ENCODE data around the gene CDKL1. TPM values are rescaled to one million over a fixed set of nuclear protein-coding genes. Genes with fewer than 3 reads are reported as not detected.

Gene CDKL1
- total RNA-seq (7.9 and 8.9 TPM in 2 replicates), polyA plus RNA-seq (4.4 and 5.3 TPM in 2 replicates), polyA minus RNA-seq (4.2 and 9.3 TPM in 2 replicates)
- total RNA-seq (2013): 10.4 TPM

- ChIA-PET POLR2A (interaction anchor here (1.3 kb wide), 1 partner anchor 33 kb away, joined by 4 read pairs; no protein-coding TSS in a partner anchor), CTCF (interaction anchor here (0.7 to 1.5 kb wide), 5 partner anchors 76 to 253 kb away, joined by 3 to 10 read pairs (median 3); no protein-coding TSS in a partner anchor)
- under 1% methylated on average over 73 of the region's 77 CpGs for WGBS (ENCODE audit: insufficient coverage)
- peak; percentile 50 for DNase-seq
- H3K9me3 Mint-ChIP-seq (ENCODE audit: insufficient read depth): no peaks in the 10 kb centered on the region
- Histone ChIP-seq H2AFZ (ENCODE audit: insufficient read depth, low read depth, low read length, poor library complexity, severe bottlenecking) (peak within 1 kb of the TSS; percentile 91), H3K27ac (ENCODE audit: low read length in 2 of 2) (peak within 1 kb of the TSS in 1 of 2 donors; percentile 3), H4K20me1 (ENCODE audit: control insufficient read depth, insufficient read depth, low read length, poor library complexity, severe bottlenecking) (no peaks in the 10 kb centered on the region), H3K27me3 (replicated peaks in 1 of 4; ENCODE audit: control extremely low read depth in 1 of 4, control insufficient read depth in 3 of 4, insufficient read depth in 4 of 4, low read length in 3 of 4) (no peaks in the 10 kb centered on the region), H3K9me3 (ENCODE audit: control extremely low read depth in 1 of 3, control insufficient read depth in 2 of 3, insufficient read depth in 1 of 3, low read length in 2 of 3) (no peaks in the 10 kb centered on the region), H3K4me3 (ENCODE audit: control extremely low read depth in 1 of 5, extremely low read depth in 1 of 5, insufficient read depth in 1 of 5, low read depth in 2 of 5, low read length in 4 of 5) (peak within 1 kb of the TSS; percentile 51 to 78 (median 69)), H3K36me3 (replicated peaks in 1 of 2; ENCODE audit: control extremely low read depth in 1 of 2, control insufficient read depth in 1 of 2, extremely low read depth in 1 of 2, insufficient read depth in 2 of 2, low read length in 1 of 2) (no peaks in the 10 kb centered on the region), H3K4me1 (ENCODE audit: control insufficient read depth in 2 of 2, insufficient read depth in 2 of 2, low read length in 2 of 2) (peaks cover 11 to 24% of the 10 kb centered on the region in 2 donors), H3K79me2 (ENCODE audit: control insufficient read depth, insufficient read depth, low read length) (no peaks in the 10 kb centered on the region), H3K4me2 (replicated peaks; ENCODE audit: low read depth, low read length, poor library complexity, severe bottlenecking) (peak within 1 kb of the TSS; percentile 94), H3K9ac (ENCODE audit: low read length) (peak within 1 kb of the TSS; percentile 81)
- intact Hi-C loops (cut with micrococcal nuclease): loop anchor here (1.0 to 2.0 kb wide), 3 partner anchors 32 to 76 kb away; no protein-coding TSS in a partner anchor
- peak; percentile 65 for ATAC-seq (ENCODE audit: low read depth)
- TF ChIP-seq EZH2 (IDR thresholded peaks at IDR 0.05; ENCODE audit: borderline replicate concordance, insufficient read depth, low read depth, low read length, poor library complexity, severe bottlenecking) (no peak), CTCF (IDR thresholded peaks at IDR 0.05) (no peak)
- H3K27me3 Mint-ChIP-seq: peaks cover 2% of the 10 kb centered on the region
- H3K4me1 Mint-ChIP-seq: peaks cover 41% of the 10 kb centered on the region
- peak within 1 kb of the TSS; percentile 54 for H3K27ac Mint-ChIP-seq
- peak within 1 kb of the TSS; percentile 93 for H3K4me3 Mint-ChIP-seq
Measured at GRCh38 chr14:50396631-50397389, at the start of gene CDKL1. Gene CDKL1 (minus strand): TSS chr14:50396881. CDS start chr14:50395868, 1,013 bp downstream.

GRCh38 chr14:50434528-50434927, 37.8 kb upstream of the CDKL1 start:
- CTCF ChIA-PET: interaction anchor here (0.7 kb wide), 1 partner anchor 92 kb away, joined by 3 read pairs; no protein-coding TSS in a partner anchor

More at GRCh38 chr14:50434528-50434927, 37.8 kb upstream of the CDKL1 start:
- no peak for DNase-seq
- no peak overlapping the region for H3K27ac ChIP-seq (ENCODE audit: low read length in 2 of 2)
- no peak for ATAC-seq (ENCODE audit: low read depth)
- Mint-ChIP-seq H3K27me3 (no peaks in the 10 kb centered on the region), H3K27ac (no peak overlapping the region), H3K9me3 (ENCODE audit: insufficient read depth) (peaks cover 3% of the 10 kb centered on the region), H3K4me1 (no peaks in the 10 kb centered on the region), H3K4me3 (no peak overlapping the region)
- TF ChIP-seq CTCF (IDR thresholded peaks at IDR 0.05) (no peak), EZH2 (IDR thresholded peaks at IDR 0.05; ENCODE audit: borderline replicate concordance, insufficient read depth, low read depth, low read length, poor library complexity, severe bottlenecking) (no peak)
- no peaks in the 10 kb centered on the region for H3K4me1 ChIP-seq (ENCODE audit: control insufficient read depth in 2 of 2, insufficient read depth in 2 of 2, low read length in 2 of 2)
- peaks cover 21 to 47% of the 10 kb centered on the region in 2 experiments for H3K36me3 ChIP-seq (replicated peaks in 1 of 2; ENCODE audit: control extremely low read depth in 1 of 2, control insufficient read depth in 1 of 2, extremely low read depth in 1 of 2, insufficient read depth in 2 of 2, low read length in 1 of 2)
- POLR2A ChIA-PET: no interaction called here
- H3K9ac ChIP-seq (ENCODE audit: low read length): no peak overlapping the region
- H3K9me3 ChIP-seq (ENCODE audit: control extremely low read depth in 1 of 3, control insufficient read depth in 2 of 3, insufficient read depth in 1 of 3, low read length in 2 of 3): peaks cover 0 to 8% (median 6%) of the 10 kb centered on the region in 3 donors
- no peaks in the 10 kb centered on the region for H3K27me3 ChIP-seq (replicated peaks in 1 of 4; ENCODE audit: control extremely low read depth in 1 of 4, control insufficient read depth in 3 of 4, insufficient read depth in 4 of 4, low read length in 3 of 4)
- H2AFZ ChIP-seq (ENCODE audit: insufficient read depth, low read depth, low read length, poor library complexity, severe bottlenecking): no peak overlapping the region
- H3K79me2 ChIP-seq (ENCODE audit: control insufficient read depth, insufficient read depth, low read length): no peaks in the 10 kb centered on the region
- no peak overlapping the region for H3K4me2 ChIP-seq (replicated peaks; ENCODE audit: low read depth, low read length, poor library complexity, severe bottlenecking)
- no peak overlapping the region for H3K4me3 ChIP-seq (ENCODE audit: control extremely low read depth in 1 of 5, extremely low read depth in 1 of 5, insufficient read depth in 1 of 5, low read depth in 2 of 5, low read length in 4 of 5)
- no peaks in the 10 kb centered on the region for H4K20me1 ChIP-seq (ENCODE audit: control insufficient read depth, insufficient read depth, low read length, poor library complexity, severe bottlenecking)
- intact Hi-C loops (cut with micrococcal nuclease): no loop called here
